H9 (cell line): ENCODE measurements around the gene SHB. TPM values are rescaled to one million over a fixed set of nuclear protein-coding genes. Genes with fewer than 3 reads are reported as not detected.

Experiments
- DNase-seq: peaks from one replicate; pipeline ENCODE4 v3.0.0-alpha.2; 2017
- H2AFZ ChIP-seq: one replicate; pipeline ENCODE4 v1.6.1; 2013; ENCODE audit warnings: mild to moderate bottlenecking, low read length, control low read depth, moderate library complexity
- H2AK5ac ChIP-seq: 2 replicates; pipeline ENCODE4 v1.6.1; 2013; ENCODE audit warnings: low read length, control low read depth, mixed read lengths; ENCODE audit not compliant: insufficient read length
- H2BK120ac ChIP-seq: one replicate; pipeline ENCODE4 v1.6.1; 2013; ENCODE audit warnings: low read depth, mild to moderate bottlenecking, low read length, control low read depth, inconsistent platforms; ENCODE audit not compliant: poor library complexity, severe bottlenecking
- H2BK12ac ChIP-seq: 2 replicates; pipeline ENCODE4 v1.6.1; 2013; ENCODE audit warnings: low read length, control low read depth, mixed read lengths, low read depth; ENCODE audit not compliant: insufficient read length
- H2BK15ac ChIP-seq: 2 replicates; pipeline ENCODE4 v1.6.1; 2013; ENCODE audit warnings: low read depth, low read length, control low read depth
- H2BK20ac ChIP-seq: one replicate; pipeline ENCODE4 v1.6.1; 2013; ENCODE audit warnings: low read depth, mild to moderate bottlenecking, low read length, control low read depth, inconsistent platforms; ENCODE audit not compliant: poor library complexity, severe bottlenecking
- H2BK5ac ChIP-seq: 2 replicates; pipeline ENCODE4 v1.6.1; 2013; ENCODE audit warnings: low read length, control low read depth, mixed read lengths; ENCODE audit not compliant: insufficient read length
- H3K14ac ChIP-seq: 2 replicates; pipeline ENCODE4 v1.6.1; 2013; ENCODE audit warnings: low read length, control low read depth; ENCODE audit not compliant: insufficient read depth
- H3K18ac ChIP-seq: 2 replicates; pipeline ENCODE4 v1.6.1; 2013; ENCODE audit warnings: low read depth, mild to moderate bottlenecking, mixed read lengths, low read length, control low read depth; ENCODE audit not compliant: insufficient read length
- H3K23ac ChIP-seq: 2 replicates; pipeline ENCODE4 v1.6.1; 2013; ENCODE audit warnings: low read length, control low read depth, mixed read lengths, low read depth; ENCODE audit not compliant: insufficient read length
- H3K23me2 ChIP-seq: 2 replicates; pipeline ENCODE4 v1.6.1; 2013; ENCODE audit warnings: low read depth, mild to moderate bottlenecking, mixed read lengths, low read length, control low read depth; ENCODE audit not compliant: insufficient read length, poor library complexity, severe bottlenecking
- H3K27ac ChIP-seq: 2 replicates; pipeline ENCODE4 v1.5.1; 2013; ENCODE audit warnings: low read length, control low read depth, mixed read lengths, low read depth; ENCODE audit not compliant: insufficient read length
- H3K27me3 ChIP-seq: 2 replicates; pipeline ENCODE4 v1.6.1; 2013; ENCODE audit warnings: low read length, control low read depth, inconsistent platforms; ENCODE audit not compliant: insufficient read depth
- H3K4ac ChIP-seq: 2 replicates; pipeline ENCODE4 v1.6.1; 2013; ENCODE audit warnings: low read depth, mild to moderate bottlenecking, control low read depth, inconsistent platforms, low read length, moderate library complexity
- H3K4me1 ChIP-seq: 2 replicates; pipeline ENCODE4 v1.6.1; 2013; ENCODE audit warnings: low read length, control low read depth, inconsistent platforms; ENCODE audit not compliant: insufficient read depth
- H3K4me2 ChIP-seq: 2 replicates; pipeline ENCODE4 v1.6.1; 2013; ENCODE audit warnings: low read length, control low read depth, mixed read lengths; ENCODE audit not compliant: insufficient read length, insufficient read depth
- H3K56ac ChIP-seq: 2 replicates; pipeline ENCODE4 v1.6.1; 2013; ENCODE audit warnings: low read depth, mild to moderate bottlenecking, mixed read lengths, low read length, control low read depth; ENCODE audit not compliant: insufficient read length
- H3K79me1 ChIP-seq: 2 replicates; pipeline ENCODE4 v1.6.1; 2013; ENCODE audit warnings: low read depth, mild to moderate bottlenecking, moderate library complexity, low read length, control low read depth, inconsistent platforms; ENCODE audit not compliant: insufficient read depth, poor library complexity, severe bottlenecking
- H3K79me2 ChIP-seq: 2 replicates; pipeline ENCODE4 v1.6.1; 2013; ENCODE audit warnings: low read length, control low read depth, inconsistent platforms; ENCODE audit not compliant: insufficient read depth
- H3K9ac ChIP-seq: 2 replicates; pipeline ENCODE4 v1.6.1; 2013; ENCODE audit warnings: low read length, control low read depth, mixed read lengths; ENCODE audit not compliant: insufficient read length; ENCODE audit errors: extremely low read depth
- H3K9me3 ChIP-seq: one replicate; pipeline ENCODE4 v1.6.1; 2013; ENCODE audit warnings: low read depth, low read length, inconsistent platforms; ENCODE audit not compliant: control insufficient read depth
- H3T11ph ChIP-seq: one replicate; pipeline ENCODE4 v1.6.1; 2013; ENCODE audit warnings: mild to moderate bottlenecking, low read length, control low read depth, inconsistent platforms
- H4K20me1 ChIP-seq: one replicate; pipeline ENCODE4 v1.6.1; 2013; ENCODE audit not compliant: control insufficient read depth, insufficient read length, insufficient read depth
- H4K5ac ChIP-seq: 2 replicates; pipeline ENCODE4 v1.6.1; 2013; ENCODE audit warnings: low read depth, mild to moderate bottlenecking, mixed read lengths, low read length, control low read depth; ENCODE audit not compliant: insufficient read length
- H4K8ac ChIP-seq: replicated peaks from 2 replicates; pipeline ENCODE4 v1.6.1; 2013; ENCODE audit warnings: low read length, control low read depth, mixed read lengths, low read depth; ENCODE audit not compliant: insufficient read length
- H4K91ac ChIP-seq: 2 replicates; pipeline ENCODE4 v1.6.1; 2013; ENCODE audit warnings: low read depth, mild to moderate bottlenecking, moderate library complexity, mixed read lengths, low read length, control low read depth; ENCODE audit not compliant: insufficient read length
- H3K27ac Mint-ChIP-seq, 3 experiments: 2 replicates in 2 of 3; 3 replicates in 1 of 3; pipeline ENCODE4 v1.8.0; 2020 to 2021; ENCODE audit warnings: mixed read lengths in 3 of 3, mild to moderate bottlenecking in 1 of 3, moderate library complexity in 1 of 3
- H3K27me3 Mint-ChIP-seq: 2 replicates; pipeline ENCODE4 v1.8.0; 2021; ENCODE audit warnings: low read depth, mild to moderate bottlenecking, moderate library complexity, mixed read lengths
- H3K36me3 Mint-ChIP-seq, 3 experiments: 2 replicates in 2 of 3; 3 replicates in 1 of 3; pipeline ENCODE4 v1.8.0; 2020 to 2021; ENCODE audit warnings: low read depth in 3 of 3, mixed read lengths in 3 of 3; ENCODE audit not compliant: insufficient read depth in 1 of 3
- H3K4me1 Mint-ChIP-seq, 2 experiments: 2 replicates each; pipeline ENCODE4 v1.8.0; 2020; ENCODE audit warnings: mixed read lengths in 2 of 2
- H3K4me3 Mint-ChIP-seq, 2 experiments: 2 replicates in 1 of 2; 3 replicates in 1 of 2; pipeline ENCODE4 v1.8.0; 2020 to 2021; ENCODE audit warnings: mild to moderate bottlenecking in 2 of 2, mixed read lengths in 2 of 2, moderate library complexity in 1 of 2
- H3K9me3 Mint-ChIP-seq, 2 experiments: 2 replicates in 1 of 2; 3 replicates in 1 of 2; pipeline ENCODE4 v1.8.0; 2020; ENCODE audit warnings: mild to moderate bottlenecking in 2 of 2, mixed read lengths in 2 of 2, moderate library complexity in 1 of 2
- CTCF ChIP-seq: fragments of 200-600 bp; sonication (generic); conservative IDR thresholded peaks from 3 replicates; pipeline ENCODE4 v1.8.0; 2021; ENCODE audit warnings: antibody characterized with exemption, mild to moderate bottlenecking
- WGBS: extraction: QIAGEN DNeasy Blood & Tissue Kit; methylation state at CpG from one replicate; pipeline ENCODE4 v1.1.7; 2013; ENCODE audit warnings: missing lambda C conversion rate, low lambda C conversion rate, mixed read lengths; ENCODE audit not compliant: insufficient read length; ENCODE audit errors: extremely low coverage; 5-methylcytosine and 5-hydroxymethylcytosine counted together
- total RNA-seq: library from RNA; stranded (reverse); gene quantifications from 2 replicates; pipeline ENCODE4 v1.2.1, GENCODE V29; 2021

Gene SHB
- total RNA-seq, 1 experiment from 2014 or later, result 14.6 TPM

GRCh38 chr9:38012767-38013450 is 56.1 kb downstream of the SHB start:
- Mint-ChIP-seq H3K36me3 (peaks cover 2 to 20% (median 19%) of the 10 kb centered on the region in 3 experiments; a peak in 6 of 7 replicates), H3K27me3 (no peaks in the 10 kb centered on the region), H3K27ac (no peak overlapping the region; a peak in 2 of 7 replicates), H3K4me3 (no peak overlapping the region), H3K4me1 (peaks cover 77 to 82% of the 10 kb centered on the region in 2 experiments), H3K9me3 (no peaks in the 10 kb centered on the region; a peak in 1 of 5 replicates)
- Histone ChIP-seq H3K4me2 (no peak overlapping the region), H3K27ac (no peak overlapping the region), H2AK5ac (no peak overlapping the region), H3K4me1 (peaks cover 29% of the 10 kb centered on the region), H3K79me2 (no peaks in the 10 kb centered on the region; the same call in 1 of the 2 replicates), H2BK120ac (no peak overlapping the region), H4K8ac (no peak overlapping the region), H3K18ac (no peak overlapping the region), H4K20me1 (peaks cover under 1% of the 10 kb centered on the region), H3K23ac (no peak overlapping the region), H2BK12ac (no peak overlapping the region), H4K91ac (no peak overlapping the region), H3K56ac (no peak overlapping the region), H3K9ac (no peak overlapping the region), H2AFZ (no peak overlapping the region), H3K79me1 (no peaks in the 10 kb centered on the region), H2BK20ac (no peak overlapping the region), H3K14ac (no peak overlapping the region), H3K4ac (no peak overlapping the region), H3K23me2 (no peaks in the 10 kb centered on the region), H3T11ph (no peak overlapping the region), H2BK15ac (no peak overlapping the region), H2BK5ac (no peak overlapping the region), H4K5ac (no peak overlapping the region), H3K9me3 (no peaks in the 10 kb centered on the region), H3K27me3 (no peaks in the 10 kb centered on the region)
- no peak for TF ChIP-seq CTCF
- DNase-seq, result no peak
- no CpG with 5 or more reads among the region's 9 CpGs for whole genome bisulfite sequencing
